Measurements from ENCODE around the gene RUSC1.

DNA sequence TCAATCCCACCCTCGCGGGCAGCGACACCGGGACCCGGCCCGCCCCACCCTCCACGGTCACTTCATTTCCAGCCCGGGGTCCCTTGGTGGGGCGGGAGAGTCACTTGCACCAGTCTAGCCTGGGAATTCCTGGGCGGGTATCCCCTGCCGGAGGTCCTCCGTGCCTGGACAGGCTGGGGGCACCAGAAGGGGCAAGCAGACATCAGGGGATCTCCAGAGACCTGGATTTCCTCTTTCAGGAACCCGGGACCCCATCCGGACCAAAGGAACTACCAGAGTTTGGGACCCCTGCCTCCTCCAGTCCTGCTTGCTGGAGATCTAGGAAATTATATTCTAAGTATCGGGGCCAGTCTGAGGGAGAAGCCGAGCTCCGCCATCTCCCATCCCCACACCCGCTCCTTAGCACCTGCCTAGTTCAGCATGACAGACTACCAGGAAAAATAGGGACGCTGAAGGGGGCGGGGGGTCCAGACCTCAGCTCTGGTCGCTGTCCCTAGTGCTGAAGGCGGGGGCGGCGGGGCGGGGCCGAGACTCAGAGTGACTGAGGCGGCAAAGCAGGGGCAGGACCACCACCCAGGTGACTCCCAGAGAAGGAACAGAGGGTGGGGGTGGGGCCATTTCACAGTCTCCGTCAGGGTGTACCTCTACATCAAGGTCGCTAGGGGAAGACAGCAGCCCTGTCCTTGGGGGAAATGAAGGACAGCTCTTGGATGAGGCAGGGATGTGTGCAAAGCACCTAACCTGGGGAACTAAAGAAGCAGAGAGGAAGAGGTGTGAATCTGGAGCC is 42.6 kb upstream of the RUSC1 start:
- TF ChIP-seq TAF1 (IDR thresholded peaks at IDR 0.05; ENCODE audit: borderline replicate concordance, low read depth, low read length), result no peak
- no peak for TF ChIP-seq POLR2A (IDR thresholded peaks at IDR 0.05; ENCODE audit: low read depth, low read length)
